Measurements from ENCODE around the gene CNP.
"Not testable (repeated sequence)": the region's sequence is repeated elsewhere in the genome, so short reads cannot be mapped to it uniquely, and the experiment has no call there.

Gene CNP

GRCh38 chr17:42010266-42010680 lies 43.7 kb downstream of the CNP start:
- DNase-seq, result not testable (repeated sequence)

- no peak for DNase-seq
Measured at GRCh38 chr17:42010898-42011516, 44.4 kb downstream of the CNP start.

- not testable (repeated sequence) for DNase-seq
Measured at GRCh38 chr17:42012363-42012762, 45.8 kb downstream of the CNP start.

- not testable (repeated sequence) for DNase-seq
Measured at GRCh38 chr17:42013740-42014139, 47.1 kb downstream of the CNP start.

- no peak for DNase-seq
Measured at GRCh38 chr17:42016411-42016831, 49.8 kb downstream of the CNP start.

- DNase-seq, result peak; percentile 89
Measured at GRCh38 chr17:42016941-42017865, 50.6 kb downstream of the CNP start, which contains the start of gene DNAJC7. Gene DNAJC7, minus strand, starts transcription at chr17:42017439. Its CDS starts 23 bp downstream, at chr17:42017416.

GRCh38 chr17:42017866-42018200 lies 51.2 kb downstream of the CNP start:
- peak; percentile 34 for DNase-seq

GRCh38 chr17:42018339-42018738 lies 51.7 kb downstream of the CNP start:
- no peak for DNase-seq

GRCh38 chr17:42018988-42019387 lies 52.4 kb downstream of the CNP start:
- no peak for DNase-seq

- peak; percentile 95 for DNase-seq
Measured at GRCh38 chr17:42019509-42020404, 53.2 kb downstream of the CNP start, which contains the start of gene NKIRAS2. Gene NKIRAS2, plus strand, starts transcription at chr17:42020090. Its CDS starts 1,488 bp downstream, at chr17:42021578.

- not testable (repeated sequence) for DNase-seq
Measured at GRCh38 chr17:42020845-42021244, 54.2 kb downstream of the CNP start.

GRCh38 chr17:42023524-42024349 lies 57.1 kb downstream of the CNP start:
- no peak for DNase-seq

- no peak for DNase-seq
Measured at GRCh38 chr17:42025191-42025579, 58.6 kb downstream of the CNP start.

- no peak for DNase-seq
Measured at GRCh38 chr17:42025936-42026335, 59.3 kb downstream of the CNP start.

GRCh38 chr17:42026857-42027589 lies 60.4 kb downstream of the CNP start:
- no peak for DNase-seq
